Nephron progenitor cell (in vitro differentiated cells): ENCODE results near the gene PIK3R1.

ENCODE experiments used
- DNase-seq: peaks from one replicate; pipeline ENCODE4 v3.0.0; 2021
- H3K27ac Mint-ChIP-seq: 2 replicates; pipeline ENCODE4 v1.8.0; 2021; ENCODE audit warnings: mild to moderate bottlenecking, moderate library complexity, mixed read lengths
- H3K27me3 Mint-ChIP-seq: 2 replicates; pipeline ENCODE4 v1.8.0; 2021; ENCODE audit warnings: mild to moderate bottlenecking, low read depth, mixed read lengths; ENCODE audit not compliant: poor library complexity
- H3K36me3 Mint-ChIP-seq: 2 replicates; pipeline ENCODE4 v1.8.0; 2021; ENCODE audit warnings: low read depth, mixed read lengths
- H3K4me1 Mint-ChIP-seq: 2 replicates; pipeline ENCODE4 v1.8.0; 2021; ENCODE audit warnings: mixed read lengths
- H3K4me3 Mint-ChIP-seq: 2 replicates; pipeline ENCODE4 v1.8.0; 2021; ENCODE audit warnings: mild to moderate bottlenecking, moderate library complexity, mixed read lengths
- H3K9me3 Mint-ChIP-seq: 2 replicates; pipeline ENCODE4 v1.8.0; 2021; ENCODE audit warnings: mild to moderate bottlenecking, moderate library complexity, mixed read lengths
- TF ChIP-seq, protein P1 (sequence below): fragments of 200-600 bp; sonication (generic); IDR thresholded peaks from 2 replicates; pipeline ENCODE4 v1.5.0; 2021; ENCODE audit warnings: antibody characterized with exemption

Gene PIK3R1

GRCh38 chr5:68297656-68298055 lies 82.1 kb downstream of the PIK3R1 start:
- peaks cover 4% of the 10 kb centered on the region for H3K27me3 Mint-ChIP-seq

GRCh38 chr5:68298479-68298878 lies 82.9 kb downstream of the PIK3R1 start:
- Mint-ChIP-seq H3K9me3 (no peaks in the 10 kb centered on the region), H3K4me3 (no peak overlapping the region), H3K4me1 (peaks cover 21% of the 10 kb centered on the region), H3K27ac (no peak overlapping the region), H3K27me3 (peaks cover 4% of the 10 kb centered on the region), H3K36me3 (peaks cover 91% of the 10 kb centered on the region)
- no peak for DNase-seq
- TF ChIP-seq, protein P1, sequence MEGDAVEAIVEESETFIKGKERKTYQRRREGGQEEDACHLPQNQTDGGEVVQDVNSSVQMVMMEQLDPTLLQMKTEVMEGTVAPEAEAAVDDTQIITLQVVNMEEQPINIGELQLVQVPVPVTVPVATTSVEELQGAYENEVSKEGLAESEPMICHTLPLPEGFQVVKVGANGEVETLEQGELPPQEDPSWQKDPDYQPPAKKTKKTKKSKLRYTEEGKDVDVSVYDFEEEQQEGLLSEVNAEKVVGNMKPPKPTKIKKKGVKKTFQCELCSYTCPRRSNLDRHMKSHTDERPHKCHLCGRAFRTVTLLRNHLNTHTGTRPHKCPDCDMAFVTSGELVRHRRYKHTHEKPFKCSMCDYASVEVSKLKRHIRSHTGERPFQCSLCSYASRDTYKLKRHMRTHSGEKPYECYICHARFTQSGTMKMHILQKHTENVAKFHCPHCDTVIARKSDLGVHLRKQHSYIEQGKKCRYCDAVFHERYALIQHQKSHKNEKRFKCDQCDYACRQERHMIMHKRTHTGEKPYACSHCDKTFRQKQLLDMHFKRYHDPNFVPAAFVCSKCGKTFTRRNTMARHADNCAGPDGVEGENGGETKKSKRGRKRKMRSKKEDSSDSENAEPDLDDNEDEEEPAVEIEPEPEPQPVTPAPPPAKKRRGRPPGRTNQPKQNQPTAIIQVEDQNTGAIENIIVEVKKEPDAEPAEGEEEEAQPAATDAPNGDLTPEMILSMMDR, result no peak

More at GRCh38 chr5:68297656-68298055, 82.1 kb downstream of the PIK3R1 start:
- H3K36me3 Mint-ChIP-seq, result peaks cover 91% of the 10 kb centered on the region
- no peak for DNase-seq
- peak overlapping the region; percentile 14 for H3K4me3 Mint-ChIP-seq
- H3K4me1 Mint-ChIP-seq, result peaks cover 14% of the 10 kb centered on the region
- no peaks in the 10 kb centered on the region for H3K9me3 Mint-ChIP-seq
- H3K27ac Mint-ChIP-seq, result peak overlapping the region; percentile 95
- TF ChIP-seq, protein P1, result no peak

- TF ChIP-seq, protein P1, result no peak
- no peak for DNase-seq
- peaks cover 4% of the 10 kb centered on the region for H3K27me3 Mint-ChIP-seq
- H3K9me3 Mint-ChIP-seq, result no peaks in the 10 kb centered on the region
- no peak overlapping the region for H3K27ac Mint-ChIP-seq
- H3K4me1 Mint-ChIP-seq, result peaks cover 27% of the 10 kb centered on the region
- peaks cover 85% of the 10 kb centered on the region for H3K36me3 Mint-ChIP-seq
- no peak overlapping the region for H3K4me3 Mint-ChIP-seq
Observed at GRCh38 chr5:68299105-68299504, 83.5 kb downstream of the PIK3R1 start.

- Mint-ChIP-seq H3K9me3 (no peaks in the 10 kb centered on the region), H3K27me3 (peaks cover 4% of the 10 kb centered on the region), H3K36me3 (peaks cover 80% of the 10 kb centered on the region), H3K4me1 (peaks cover 32% of the 10 kb centered on the region), H3K4me3 (no peak overlapping the region), H3K27ac (no peak overlapping the region)
- DNase-seq, result no peak
- TF ChIP-seq, protein P1, result no peak
Observed at GRCh38 chr5:68299575-68299974, 84.0 kb downstream of the PIK3R1 start.

GRCh38 chr5:68303038-68303738 lies 87.6 kb downstream of the PIK3R1 start:
- no peak for DNase-seq
- H3K27me3 Mint-ChIP-seq, result peaks cover 4% of the 10 kb centered on the region
- TF ChIP-seq, protein P1, result no peak
- peaks cover 31% of the 10 kb centered on the region for H3K4me1 Mint-ChIP-seq
- H3K9me3 Mint-ChIP-seq, result no peaks in the 10 kb centered on the region
- H3K36me3 Mint-ChIP-seq, result peaks cover 46% of the 10 kb centered on the region
- H3K4me3 Mint-ChIP-seq, result no peak overlapping the region
- no peak overlapping the region for H3K27ac Mint-ChIP-seq
